ENCODE measurements around the gene ORMDL3.

ORMDL3 gene

GRCh38 chr17:39925282-39926134 is 1.9 kb downstream of the ORMDL3 start:
- TF ChIP-seq ZNF70 (CRISPR knock-in tag; IDR thresholded peaks at IDR 0.05) = peak; percentile 80
- no peak for TF ChIP-seq TSHZ2 (CRISPR knock-in tag; IDR thresholded peaks at IDR 0.05)
- TF ChIP-seq ZFP3 (CRISPR knock-in tag; IDR thresholded peaks at IDR 0.05) = no peak
- no peak for TF ChIP-seq BACH2 (CRISPR knock-in tag; IDR thresholded peaks at IDR 0.05; ENCODE audit: borderline replicate concordance)
- TF ChIP-seq GLIS3 (CRISPR knock-in tag; IDR thresholded peaks at IDR 0.05) = no peak
- no peak for ATAC-seq

GRCh38 chr17:39924691-39925055 is 2.7 kb downstream of the ORMDL3 start:
- TF ChIP-seq GLIS3 (CRISPR knock-in tag; IDR thresholded peaks at IDR 0.05) (no peak), PATZ1 (CRISPR knock-in tag; IDR thresholded peaks at IDR 0.05; ENCODE audit: borderline replicate concordance) (no peak), ESRRG (CRISPR knock-in tag; IDR thresholded peaks at IDR 0.05) (no peak), ZC3H10 (CRISPR knock-in tag; IDR thresholded peaks at IDR 0.05) (no peak), ZFP30 (CRISPR knock-in tag; IDR thresholded peaks at IDR 0.05) (no peak), ZNF70 (CRISPR knock-in tag; IDR thresholded peaks at IDR 0.05) (no peak), OSR1 (CRISPR knock-in tag; IDR thresholded peaks at IDR 0.05) (no peak), PPARA (CRISPR knock-in tag; IDR thresholded peaks at IDR 0.05; ENCODE audit: borderline replicate concordance) (no peak), ZNF8 (CRISPR knock-in tag; IDR thresholded peaks at IDR 0.05) (no peak), TSHZ2 (CRISPR knock-in tag; IDR thresholded peaks at IDR 0.05) (no peak), ARNTL (CRISPR knock-in tag; IDR thresholded peaks at IDR 0.05; ENCODE audit: borderline replicate concordance, low read depth) (no peak), CSDC2 (CRISPR knock-in tag; IDR thresholded peaks at IDR 0.05) (no peak), CSRNP3 (CRISPR knock-in tag; IDR thresholded peaks at IDR 0.05) (no peak), BACH2 (CRISPR knock-in tag; IDR thresholded peaks at IDR 0.05; ENCODE audit: borderline replicate concordance) (no peak)
- no peak for ATAC-seq

GRCh38 chr17:39923836-39924690 is 3.3 kb downstream of the ORMDL3 start:
- no peak for TF ChIP-seq BACH2 (CRISPR knock-in tag; IDR thresholded peaks at IDR 0.05; ENCODE audit: borderline replicate concordance)
- TF ChIP-seq ESRRG (CRISPR knock-in tag; IDR thresholded peaks at IDR 0.05) = no peak
- TF ChIP-seq ZC3H10 (CRISPR knock-in tag; IDR thresholded peaks at IDR 0.05) = no peak
- no peak for TF ChIP-seq ZNF8 (CRISPR knock-in tag; IDR thresholded peaks at IDR 0.05)
- TF ChIP-seq ISL1 (CRISPR knock-in tag; IDR thresholded peaks at IDR 0.05) = no peak
- no peak for ATAC-seq

GRCh38 chr17:39923230-39923629 is 4.2 kb downstream of the ORMDL3 start:
- no peak for ATAC-seq
- TF ChIP-seq PATZ1 (CRISPR knock-in tag; IDR thresholded peaks at IDR 0.05; ENCODE audit: borderline replicate concordance) (no peak), RARB (CRISPR knock-in tag; IDR thresholded peaks at IDR 0.05) (no peak), ARNTL (CRISPR knock-in tag; IDR thresholded peaks at IDR 0.05; ENCODE audit: borderline replicate concordance, low read depth) (no peak), ZC3H10 (CRISPR knock-in tag; IDR thresholded peaks at IDR 0.05) (no peak), POU6F1 (CRISPR knock-in tag; IDR thresholded peaks at IDR 0.05; ENCODE audit: borderline replicate concordance, low read depth) (no peak), ZFP3 (CRISPR knock-in tag; IDR thresholded peaks at IDR 0.05) (no peak), PPARA (CRISPR knock-in tag; IDR thresholded peaks at IDR 0.05; ENCODE audit: borderline replicate concordance) (no peak), TOX (CRISPR knock-in tag; IDR thresholded peaks at IDR 0.05; ENCODE audit: borderline replicate concordance) (no peak), BACH2 (CRISPR knock-in tag; IDR thresholded peaks at IDR 0.05; ENCODE audit: borderline replicate concordance) (no peak)

Measured in SK-N-SH treated with all-trans-retinoic acid at 6 μM for 48 hours (cell line).